Erythroblast (primary cell): ENCODE results near the gene CENPF.
"Not testable (repeated sequence)": the region's sequence is repeated elsewhere in the genome, so short reads cannot be mapped to it uniquely, and the experiment has no call there.

Experiments used
- GATA1 ChIP-seq: IDR thresholded peaks from 2 replicates; pipeline ENCODE4 v1.6.1; 2011; ENCODE audit warnings: low read depth, mild to moderate bottlenecking, control low read depth, low read length, moderate library complexity
- POLR2A ChIP-seq: IDR thresholded peaks from 2 replicates; pipeline ENCODE4 v1.6.1; 2011; ENCODE audit warnings: mild to moderate bottlenecking, low read length

- not testable (repeated sequence) for TF ChIP-seq POLR2A, GATA1
Measured at GRCh38 chr1:214607492-214608215, 4.7 kb downstream of the CENPF start.
